CD4-positive, alpha-beta T cell treated with Interleukin-10 for 1 hour (primary cell): ENCODE results near the gene XAGE5.
"Not testable (repeated sequence)": the region's sequence is repeated elsewhere in the genome, so short reads cannot be mapped to it uniquely, and the experiment has no call there.

ENCODE experiments used
- DNase-seq: peaks from one replicate; pipeline ENCODE4 v3.0.0-alpha.2; 2020

XAGE5 gene, protein sequence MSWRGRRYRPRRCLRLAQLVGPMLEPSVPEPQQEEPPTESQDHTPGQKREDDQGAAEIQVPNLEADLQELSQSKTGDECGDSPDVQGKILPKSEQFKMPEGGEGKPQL

DNA sequence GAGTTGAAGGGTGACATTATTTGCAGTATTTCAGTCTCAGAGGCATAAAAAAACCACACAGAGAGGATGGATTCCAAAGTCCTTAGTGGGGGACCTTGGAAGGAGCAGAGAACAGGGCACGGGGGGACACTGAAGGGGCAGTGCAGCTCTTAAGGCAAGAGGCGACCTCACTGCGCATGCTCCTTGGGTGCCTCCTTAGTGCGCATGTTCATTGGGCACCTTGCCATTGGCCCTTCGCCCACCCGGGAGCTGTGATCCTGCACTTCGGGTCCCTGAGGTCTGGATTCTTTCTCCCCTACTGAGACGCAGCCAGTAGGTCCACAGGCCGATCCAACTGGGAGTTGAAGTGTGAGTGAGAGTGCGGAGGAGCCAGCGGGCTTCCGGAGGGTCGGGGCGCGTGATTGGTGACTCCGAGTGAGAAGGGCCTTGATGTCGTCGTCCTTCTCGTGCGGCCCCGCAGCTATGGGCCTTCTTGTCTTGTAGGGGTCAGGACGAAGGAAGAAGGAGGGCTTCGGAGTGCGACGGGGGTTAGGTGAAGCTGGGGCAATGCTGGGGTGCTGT lies at the start of gene XAGE5:
XAGE5 (plus strand) TSS at position 223 of the 561 bp plus-strand sequence. CDS start 1,280 bp downstream, outside the sequence.
- DNase-seq: no peak

DNA sequence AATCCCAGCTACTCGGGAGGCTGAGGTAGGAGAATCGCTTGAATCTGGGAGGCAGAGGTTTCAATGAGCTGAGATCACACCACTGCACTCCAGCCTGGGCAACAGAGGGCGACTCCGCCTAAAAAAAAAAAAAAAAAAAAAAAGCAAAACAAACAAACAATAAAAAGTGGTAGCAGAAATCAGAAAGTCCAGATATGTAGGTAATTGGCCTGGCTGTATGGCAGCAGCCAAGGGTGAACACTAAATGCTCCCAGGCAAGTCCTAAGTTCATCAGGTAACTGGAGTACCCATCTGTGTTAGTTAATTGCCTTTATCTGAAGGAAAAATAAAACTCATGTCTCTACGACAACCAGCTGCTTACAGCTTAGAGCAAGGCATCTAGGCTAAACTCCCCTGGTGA lies 45.1 kb upstream of the XAGE5 start:
- DNase-seq: not testable (repeated sequence)

- DNase-seq: not testable (repeated sequence)
Measured at GRCh38 chrX:52773504-52773903, 37.6 kb upstream of the XAGE5 start.

DNA sequence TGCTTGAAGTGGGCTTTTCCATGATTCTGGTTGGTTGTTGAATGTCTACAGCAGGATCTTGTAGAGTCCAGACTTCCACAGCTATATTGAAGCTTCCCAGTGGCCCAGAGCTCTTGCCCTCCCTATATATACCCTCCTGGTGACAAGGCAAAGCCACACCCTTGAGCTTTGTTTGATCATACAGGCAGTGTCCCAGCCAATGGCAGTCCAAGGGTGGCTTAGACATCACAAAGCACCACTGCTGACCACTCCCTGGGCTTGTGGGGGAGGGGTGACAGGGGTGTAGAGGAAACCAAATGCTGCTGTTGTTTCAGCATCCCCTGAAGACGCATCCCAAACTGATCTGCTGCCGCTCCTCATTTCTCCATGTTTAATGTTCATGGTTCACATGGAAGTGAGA lies 13.8 kb upstream of the XAGE5 start, which contains the start of gene SPANXN5:
SPANXN5 (minus strand) TSS at position 101 of the 400 bp plus-strand sequence; CDS start at position 22, 79 bp downstream.
- not testable (repeated sequence) for DNase-seq

GRCh38 chrX:52804876-52805275 lies 6.2 kb upstream of the XAGE5 start:
- not testable (repeated sequence) for DNase-seq

- no peak for DNase-seq
Measured at GRCh38 chrX:52819788-52820187, 8.7 kb downstream of the XAGE5 start.

GRCh38 chrX:52821079-52821760 lies 10.1 kb downstream of the XAGE5 start:
- no peak for DNase-seq

- DNase-seq: no peak
Measured at GRCh38 chrX:52824608-52825007, 13.5 kb downstream of the XAGE5 start.

DNA sequence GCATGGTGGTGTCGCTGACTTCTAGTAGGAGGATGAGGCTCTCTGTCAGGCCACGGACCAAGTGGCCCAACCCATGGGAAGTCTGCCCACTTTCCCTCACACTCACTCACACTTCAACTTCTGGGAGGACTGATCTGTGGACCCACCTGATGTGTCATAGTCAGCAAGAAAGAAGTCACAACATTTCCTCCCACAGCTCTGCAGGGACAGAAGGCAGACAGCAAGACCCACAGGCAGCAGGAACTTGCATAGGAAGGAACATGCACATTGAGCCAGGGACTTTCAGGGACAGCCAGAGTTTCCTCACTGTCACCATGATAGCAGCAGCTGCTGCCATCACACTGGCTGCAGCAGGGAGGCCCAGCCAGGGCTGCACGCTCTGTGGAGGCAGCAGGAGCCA lies 19.5 kb downstream of the XAGE5 start:
- DNase-seq: no peak

GRCh38 chrX:52839137-52839536 lies 28.1 kb downstream of the XAGE5 start:
- DNase-seq: no peak

DNA sequence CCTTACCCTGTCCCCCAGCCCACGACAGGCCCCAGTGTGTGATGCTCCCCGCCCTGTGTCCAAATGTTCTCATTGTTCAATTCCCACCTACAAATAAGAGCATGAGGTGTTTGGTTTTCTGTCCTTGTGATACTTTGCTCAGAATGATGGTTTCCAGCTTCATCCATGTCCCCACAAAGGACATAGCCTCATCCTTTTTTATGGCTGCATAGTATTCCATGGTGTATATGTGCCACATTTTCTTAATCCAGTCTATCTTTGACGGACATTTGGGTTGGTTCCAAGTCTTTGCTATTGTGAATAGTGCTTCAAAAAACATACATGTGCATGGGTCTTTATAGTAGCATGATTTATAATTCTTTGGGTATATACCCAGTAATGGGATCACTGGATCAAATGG lies 32.5 kb downstream of the XAGE5 start:
- not testable (repeated sequence) for DNase-seq

DNA sequence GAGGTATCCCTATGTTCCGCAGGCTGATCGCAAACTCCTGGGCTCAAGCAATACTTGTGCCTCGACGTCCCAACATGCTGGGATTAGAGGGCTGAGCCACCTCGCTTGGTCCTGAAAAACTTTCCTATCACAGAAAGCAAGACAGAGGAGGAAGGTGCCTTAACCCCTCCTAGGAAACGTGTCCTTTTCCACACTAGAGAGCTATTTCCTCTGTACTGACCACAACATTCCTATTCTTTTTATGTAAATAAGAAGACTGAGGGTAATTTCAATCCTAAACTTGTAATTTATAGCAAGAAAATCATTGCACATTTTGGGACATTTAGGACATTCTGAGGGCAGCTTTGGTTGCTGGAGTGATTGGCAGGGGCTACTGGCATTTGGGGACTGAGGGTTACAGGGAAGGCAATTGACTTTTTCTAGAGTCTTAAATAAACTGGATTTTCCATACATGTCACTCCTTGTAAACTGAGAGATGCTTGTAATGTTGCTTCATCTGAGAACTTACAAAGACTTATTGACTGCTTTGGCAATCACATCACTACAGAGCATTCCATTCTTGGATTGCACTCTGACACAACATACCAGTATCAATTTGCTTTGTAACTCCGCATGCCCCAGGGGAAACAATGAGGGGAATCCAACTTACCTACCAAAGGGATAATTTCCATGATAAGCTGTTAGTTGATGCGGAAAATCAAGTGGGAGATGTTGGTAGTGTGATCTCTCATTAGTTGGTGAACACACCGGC lies 41.2 kb downstream of the XAGE5 start:
- DNase-seq: no peak

GRCh38 chrX:52856991-52857525 lies 46.0 kb downstream of the XAGE5 start:
- not testable (repeated sequence) for DNase-seq

GRCh38 chrX:52865343-52865998 lies 54.4 kb downstream of the XAGE5 start:
- DNase-seq: no peak
